ENCODE results near the gene PRIMA1. TPM values are rescaled to one million over a fixed set of nuclear protein-coding genes. Genes with fewer than 3 reads are reported as not detected.

PRIMA1 gene
- total and polyA plus RNA-seq, 2 donors (not counting 1 experiment from before 2014, with no cell fraction given) = not detected

DNA sequence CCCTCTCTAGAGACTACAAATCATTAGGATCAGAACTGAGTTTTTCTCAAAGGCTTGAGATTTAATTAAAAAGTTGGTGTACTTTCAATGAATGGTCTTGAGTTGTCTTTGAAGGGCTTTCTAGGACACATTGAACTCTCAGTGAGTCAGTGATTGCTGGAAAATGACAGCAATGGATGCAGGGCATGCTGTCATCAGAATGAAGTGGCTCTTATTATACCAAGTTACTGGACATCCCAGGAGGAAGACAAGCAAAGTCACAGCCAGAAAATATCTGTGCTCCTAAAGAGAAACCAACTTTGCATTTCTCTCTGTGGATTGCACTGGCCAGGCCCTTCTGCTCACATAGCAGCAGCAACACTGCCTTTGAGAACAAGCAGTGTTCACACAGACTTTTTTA is 112.6 kb downstream of the PRIMA1 start:
- Histone ChIP-seq H3K27ac (ENCODE audit: insufficient read depth, low read length) (no peak overlapping the region), H3K9ac (ENCODE audit: insufficient read depth, low read length) (no peak overlapping the region), H2AFZ (ENCODE audit: low read length) (no peak overlapping the region), H3K9me3 (ENCODE audit: control insufficient read depth, insufficient read depth, low read depth, low read length) (no peaks in the 10 kb centered on the region), H4K20me1 (ENCODE audit: control insufficient read depth, extremely low read depth, insufficient read depth, low read length) (no peaks in the 10 kb centered on the region), H3K27me3 (ENCODE audit: control insufficient read depth, insufficient read depth, low read length) (no peaks in the 10 kb centered on the region), H3K4me2 (ENCODE audit: extremely low read depth, insufficient read depth, low read length) (no peak overlapping the region), H3K4me1 (ENCODE audit: control insufficient read depth, extremely low read depth, insufficient read depth, low read length) (no peaks in the 10 kb centered on the region), H3K79me2 (ENCODE audit: control insufficient read depth, insufficient read depth, low read length) (no peaks in the 10 kb centered on the region), H3K36me3 (ENCODE audit: control insufficient read depth, insufficient read depth, low read length) (no peaks in the 10 kb centered on the region), H3K4me3 (replicated peaks in 1 of 4; ENCODE audit: control extremely low read depth in 1 of 4, insufficient read depth in 1 of 4, low read depth in 3 of 4, low read length in 4 of 4) (no peak overlapping the region)
- no peak for DNase-seq (ENCODE audit: low read depth in 2 of 2)
- TF ChIP-seq EZH2 (IDR thresholded peaks at IDR 0.05; ENCODE audit: low read length, missing control alignments) = no peak
- no peak for TF ChIP-seq CTCF (conservative IDR thresholded peaks at IDR 0.05 in 1 of 2, IDR thresholded peaks at IDR 0.05 in 1 of 2; ENCODE audit: low read depth in 1 of 2, low read length in 2 of 2)

- Histone ChIP-seq H2AFZ (ENCODE audit: low read length) (no peak overlapping the region), H3K27me3 (ENCODE audit: control insufficient read depth, insufficient read depth, low read length) (no peaks in the 10 kb centered on the region), H3K27ac (ENCODE audit: insufficient read depth, low read length) (no peak overlapping the region), H4K20me1 (ENCODE audit: control insufficient read depth, extremely low read depth, insufficient read depth, low read length) (no peaks in the 10 kb centered on the region), H3K4me3 (replicated peaks in 1 of 4; ENCODE audit: control extremely low read depth in 1 of 4, insufficient read depth in 1 of 4, low read depth in 3 of 4, low read length in 4 of 4) (no peak overlapping the region), H3K4me1 (ENCODE audit: control insufficient read depth, extremely low read depth, insufficient read depth, low read length) (no peaks in the 10 kb centered on the region), H3K79me2 (ENCODE audit: control insufficient read depth, insufficient read depth, low read length) (no peaks in the 10 kb centered on the region), H3K9me3 (ENCODE audit: control insufficient read depth, insufficient read depth, low read depth, low read length) (no peaks in the 10 kb centered on the region), H3K36me3 (ENCODE audit: control insufficient read depth, insufficient read depth, low read length) (no peaks in the 10 kb centered on the region), H3K4me2 (ENCODE audit: extremely low read depth, insufficient read depth, low read length) (no peak overlapping the region), H3K9ac (ENCODE audit: insufficient read depth, low read length) (no peak overlapping the region)
- DNase-seq (ENCODE audit: low read depth in 2 of 2) = no peak
- TF ChIP-seq CTCF (conservative IDR thresholded peaks at IDR 0.05 in 1 of 2, IDR thresholded peaks at IDR 0.05 in 1 of 2; ENCODE audit: low read depth in 1 of 2, low read length in 2 of 2) = no peak
- TF ChIP-seq EZH2 (IDR thresholded peaks at IDR 0.05; ENCODE audit: low read length, missing control alignments) = no peak
Observed at GRCh38 chr14:93674343-93674742, 113.9 kb downstream of the PRIMA1 start.

- Histone ChIP-seq H3K36me3 (ENCODE audit: control insufficient read depth, insufficient read depth, low read length) (no peaks in the 10 kb centered on the region), H4K20me1 (ENCODE audit: control insufficient read depth, extremely low read depth, insufficient read depth, low read length) (no peaks in the 10 kb centered on the region), H3K27ac (ENCODE audit: insufficient read depth, low read length) (no peak overlapping the region), H3K9ac (ENCODE audit: insufficient read depth, low read length) (no peak overlapping the region), H3K4me1 (ENCODE audit: control insufficient read depth, extremely low read depth, insufficient read depth, low read length) (no peaks in the 10 kb centered on the region), H3K4me3 (replicated peaks in 1 of 4; ENCODE audit: control extremely low read depth in 1 of 4, insufficient read depth in 1 of 4, low read depth in 3 of 4, low read length in 4 of 4) (no peak overlapping the region), H3K4me2 (ENCODE audit: extremely low read depth, insufficient read depth, low read length) (no peak overlapping the region), H3K79me2 (ENCODE audit: control insufficient read depth, insufficient read depth, low read length) (no peaks in the 10 kb centered on the region), H2AFZ (ENCODE audit: low read length) (no peak overlapping the region), H3K27me3 (ENCODE audit: control insufficient read depth, insufficient read depth, low read length) (no peaks in the 10 kb centered on the region), H3K9me3 (ENCODE audit: control insufficient read depth, insufficient read depth, low read depth, low read length) (no peaks in the 10 kb centered on the region)
- DNase-seq (ENCODE audit: low read depth in 2 of 2) = no peak
- TF ChIP-seq CTCF (conservative IDR thresholded peaks at IDR 0.05 in 1 of 2, IDR thresholded peaks at IDR 0.05 in 1 of 2; ENCODE audit: low read depth in 1 of 2, low read length in 2 of 2) = no peak
- TF ChIP-seq EZH2 (IDR thresholded peaks at IDR 0.05; ENCODE audit: low read length, missing control alignments) = no peak
Observed at GRCh38 chr14:93669632-93670031, 118.7 kb downstream of the PRIMA1 start.

Other genes with a start within 250 kb of the PRIMA1 start
- not detected in 2 replicates for gene FAM181A, start 138.9 kb upstream of the PRIMA1 start, total RNA-seq
- gene FAM181A, start 138.9 kb upstream of the PRIMA1 start, polyA plus RNA-seq = not detected in 2 replicates
- gene ASB2, start 188.1 kb upstream of the PRIMA1 start, total RNA-seq = 0.51 and 0.99 TPM in 2 replicates
- 0.91 and 1.5 TPM in 2 replicates for gene ASB2, start 188.1 kb upstream of the PRIMA1 start, polyA plus RNA-seq
- gene CCDC197, start 208.8 kb upstream of the PRIMA1 start, total RNA-seq = not detected in 2 replicates
- not detected in 2 replicates for gene CCDC197, start 208.8 kb upstream of the PRIMA1 start, polyA plus RNA-seq
- gene OTUB2, start 237.9 kb upstream of the PRIMA1 start, total RNA-seq = 1.5 and 2.3 TPM in 2 replicates
- gene OTUB2, start 237.9 kb upstream of the PRIMA1 start, polyA plus RNA-seq = 1.3 and 1.4 TPM in 2 replicates

Data from fibroblast of lung (primary cell).